HG03066 (cell line): ENCODE results near the gene AJM1.
"Not testable (repeated sequence)": the region's sequence is repeated elsewhere in the genome, so short reads cannot be mapped to it uniquely, and the experiment has no call there.

Source experiments
- ATAC-seq: cut with Tn5 transposase; IDR thresholded peaks from one replicate; pipeline ENCODE4 v1.9.1; 2021; ENCODE audit warnings: low read depth; ENCODE audit not compliant: unreplicated experiment

The AJM1 gene

DNA sequence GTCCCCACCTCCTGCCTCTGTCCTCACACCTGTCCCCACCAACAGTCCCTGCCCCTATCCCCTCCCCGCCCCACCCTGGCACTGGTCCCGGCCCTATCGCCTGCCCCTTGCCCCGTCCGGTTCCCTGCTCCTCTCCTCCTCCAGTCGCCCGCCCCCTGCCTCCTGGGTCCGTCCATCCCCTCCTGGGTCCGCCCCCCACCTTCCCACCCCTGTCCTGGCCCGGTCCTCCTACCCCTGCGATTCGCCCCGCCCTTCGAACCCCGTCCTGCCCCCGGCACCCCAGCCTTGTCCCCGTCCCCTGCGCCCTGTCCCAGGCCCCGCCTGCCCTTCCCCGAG, 23.5 kb downstream of the AJM1 start:
- no peak for ATAC-seq

- not testable (repeated sequence) for ATAC-seq
These were observed 24.7 kb downstream of the AJM1 start for GRCh38 chr9:136866898-136867421.

DNA sequence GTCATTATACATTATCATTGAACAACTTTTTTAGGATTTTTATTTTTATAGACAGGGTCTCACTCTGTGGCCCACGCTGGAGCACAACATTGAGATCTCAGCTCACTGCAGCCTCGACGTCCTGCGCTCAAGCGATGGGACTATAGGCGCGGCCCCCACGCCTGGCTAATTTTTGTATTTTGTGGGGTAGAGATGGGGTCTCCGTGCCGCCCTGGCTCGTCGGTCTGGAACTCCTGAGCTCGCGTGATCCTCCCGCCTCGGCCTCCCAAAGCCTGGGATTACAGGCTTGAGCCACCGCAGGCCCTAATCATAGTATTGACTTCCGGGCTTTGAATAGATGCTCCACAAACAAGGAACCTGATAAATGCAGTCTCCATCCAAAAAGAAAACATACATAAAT, 25.2 kb downstream of the AJM1 start:
- ATAC-seq, result no peak

DNA sequence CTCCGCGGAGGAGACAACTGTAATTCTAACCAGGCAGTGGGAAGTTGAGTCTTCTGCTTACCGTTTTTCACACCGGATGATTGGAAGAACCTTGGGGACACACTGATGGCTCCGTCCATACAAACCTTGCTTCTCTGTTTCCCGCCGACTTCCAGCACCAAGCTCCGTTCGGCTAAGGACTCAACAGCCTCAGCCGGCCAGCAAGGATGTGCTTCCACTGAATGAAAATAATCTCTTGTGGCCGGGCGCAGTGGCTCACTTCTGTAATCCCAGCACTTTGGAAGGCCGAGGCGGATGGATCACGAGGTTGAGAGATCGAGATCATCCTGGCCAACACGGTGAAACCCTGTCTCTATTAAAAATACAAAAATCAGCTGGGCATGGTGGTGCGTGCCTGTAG, 25.6 kb downstream of the AJM1 start:
- ATAC-seq, result no peak

DNA sequence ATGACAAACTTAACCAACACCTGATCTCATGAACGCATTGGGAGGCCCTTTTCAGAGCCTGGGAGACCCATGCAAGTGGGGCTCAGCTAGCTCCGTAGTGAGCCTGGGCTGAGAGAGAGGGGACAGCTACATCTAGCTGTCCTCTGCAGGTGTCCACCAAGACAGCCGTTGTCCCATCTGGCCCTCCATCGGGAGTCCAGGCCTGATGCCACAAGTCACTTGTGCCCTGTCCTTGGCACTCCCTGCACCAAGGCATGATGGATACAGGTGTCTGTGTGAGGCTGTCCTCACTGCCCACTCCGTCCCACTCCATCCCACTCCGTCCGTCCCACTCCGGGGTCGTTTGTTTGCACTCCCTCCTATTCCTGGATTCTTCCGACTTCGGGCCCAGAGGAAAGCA, 26.4 kb downstream of the AJM1 start:
- ATAC-seq, result no peak

DNA sequence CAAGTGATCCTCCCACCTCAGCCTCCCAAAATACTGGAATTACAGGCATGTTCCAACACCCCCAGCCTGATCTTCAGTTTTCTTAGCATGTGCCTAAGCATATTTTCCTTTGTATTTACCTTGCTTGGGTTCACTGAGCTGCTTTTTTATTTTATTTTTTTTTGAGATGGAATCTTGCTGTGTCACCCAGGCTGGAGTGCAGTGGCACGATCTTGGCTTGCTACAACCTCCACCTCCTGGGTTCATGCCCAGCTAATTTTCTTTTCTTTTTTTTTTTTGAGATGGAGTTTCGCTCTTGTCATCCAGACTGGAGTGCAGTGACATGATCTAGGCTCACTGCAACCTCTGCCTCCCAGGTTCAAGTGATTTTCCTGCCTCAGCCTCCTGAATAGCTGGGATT, 27.3 kb downstream of the AJM1 start:
- ATAC-seq, result not testable (repeated sequence)

- ATAC-seq, result no peak
These were observed 32.9 kb downstream of the AJM1 start for GRCh38 chr9:136875155-136875554.

DNA sequence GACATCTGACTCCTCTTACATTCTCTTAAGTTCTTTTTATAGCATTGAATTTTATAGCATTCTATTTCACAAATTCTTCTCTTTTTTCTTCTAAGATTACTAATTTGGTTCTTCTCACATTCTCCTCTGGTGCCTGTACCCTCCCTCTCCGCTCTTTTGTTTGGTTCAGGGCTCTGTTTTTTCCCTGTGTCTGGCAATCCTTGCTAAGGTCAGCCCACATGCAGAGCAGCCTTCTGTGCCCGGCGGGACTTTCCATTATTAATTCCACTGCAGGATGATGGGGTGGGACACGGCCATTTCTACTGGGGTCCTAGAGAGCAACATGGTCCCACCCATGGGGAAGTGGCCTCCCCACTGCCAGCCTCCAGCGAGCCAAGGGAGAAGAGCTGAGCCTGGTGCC, 34.2 kb downstream of the AJM1 start:
- no peak for ATAC-seq

GRCh38 chr9:136880651-136881050, 38.4 kb downstream of the AJM1 start:
- ATAC-seq, result no peak

GRCh38 chr9:136881691-136882108, 39.4 kb downstream of the AJM1 start:
- peak; percentile 39 for ATAC-seq

DNA sequence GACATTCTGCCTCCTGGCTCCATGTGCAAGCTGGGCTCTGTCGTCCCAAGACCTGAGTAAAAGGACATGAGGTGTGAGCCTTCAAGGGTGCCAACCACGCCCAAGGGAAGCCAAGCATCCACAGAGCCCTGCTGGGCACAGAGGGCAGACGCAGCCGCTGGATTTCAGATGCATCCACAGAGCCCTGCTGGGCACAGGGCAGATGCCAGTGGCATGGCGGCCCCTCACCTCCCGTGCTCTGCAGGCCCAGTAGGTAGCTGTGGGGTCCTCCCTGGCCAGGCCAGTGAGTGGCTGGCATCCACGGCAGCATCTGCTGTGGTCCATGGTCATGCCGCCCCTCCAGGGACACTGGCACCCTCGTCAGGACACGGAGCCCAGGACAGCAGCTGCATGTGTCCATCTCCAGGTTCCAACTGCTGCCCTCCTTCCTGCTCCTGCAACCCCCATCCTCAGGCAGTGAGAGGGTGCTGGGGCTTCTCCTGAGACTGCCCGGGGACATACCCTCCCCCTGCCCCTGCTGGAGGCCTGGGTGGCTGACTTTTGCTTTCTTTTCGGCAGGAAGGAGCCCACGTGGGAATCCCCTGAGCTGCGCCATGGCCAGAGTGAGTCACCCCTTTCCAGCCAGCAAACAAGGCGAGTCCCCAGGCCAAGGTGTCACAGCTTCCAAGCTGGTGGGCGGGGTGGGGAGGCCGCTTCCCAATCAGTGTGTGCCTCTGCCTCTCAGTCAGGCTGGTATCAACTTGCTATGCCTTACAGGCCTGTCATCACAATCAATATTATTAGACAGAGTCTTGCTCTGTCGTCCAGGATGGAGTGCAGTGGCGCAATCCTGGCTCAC, 40.0 kb downstream of the AJM1 start:
- no peak for ATAC-seq

DNA sequence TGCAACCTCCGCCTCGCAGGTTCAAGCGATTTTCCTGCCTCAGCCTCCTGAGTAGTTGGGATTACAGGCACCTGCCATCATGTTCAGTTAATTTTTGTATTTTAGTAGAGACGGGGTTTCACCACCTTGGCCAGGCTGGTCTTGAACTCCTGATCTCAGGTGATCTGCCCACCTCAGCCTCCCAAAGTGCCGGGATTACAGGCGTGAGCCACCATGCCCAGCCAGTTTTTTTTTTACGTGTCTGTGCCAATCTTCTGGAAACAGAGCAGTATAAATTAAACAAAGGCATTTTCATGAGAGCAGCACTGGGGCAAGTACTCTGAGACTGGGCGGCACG, 40.6 kb downstream of the AJM1 start:
- not testable (repeated sequence) for ATAC-seq

GRCh38 chr9:136883670-136884069, 41.4 kb downstream of the AJM1 start:
- ATAC-seq, result not testable (repeated sequence)

GRCh38 chr9:136885950-136886578, 43.8 kb downstream of the AJM1 start, which contains the start of gene TRAF2:
Gene TRAF2 (plus strand): TSS chr9:136886516. CDS start chr9:136898741, 12,225 bp downstream.
- peak; percentile 72 for ATAC-seq

DNA sequence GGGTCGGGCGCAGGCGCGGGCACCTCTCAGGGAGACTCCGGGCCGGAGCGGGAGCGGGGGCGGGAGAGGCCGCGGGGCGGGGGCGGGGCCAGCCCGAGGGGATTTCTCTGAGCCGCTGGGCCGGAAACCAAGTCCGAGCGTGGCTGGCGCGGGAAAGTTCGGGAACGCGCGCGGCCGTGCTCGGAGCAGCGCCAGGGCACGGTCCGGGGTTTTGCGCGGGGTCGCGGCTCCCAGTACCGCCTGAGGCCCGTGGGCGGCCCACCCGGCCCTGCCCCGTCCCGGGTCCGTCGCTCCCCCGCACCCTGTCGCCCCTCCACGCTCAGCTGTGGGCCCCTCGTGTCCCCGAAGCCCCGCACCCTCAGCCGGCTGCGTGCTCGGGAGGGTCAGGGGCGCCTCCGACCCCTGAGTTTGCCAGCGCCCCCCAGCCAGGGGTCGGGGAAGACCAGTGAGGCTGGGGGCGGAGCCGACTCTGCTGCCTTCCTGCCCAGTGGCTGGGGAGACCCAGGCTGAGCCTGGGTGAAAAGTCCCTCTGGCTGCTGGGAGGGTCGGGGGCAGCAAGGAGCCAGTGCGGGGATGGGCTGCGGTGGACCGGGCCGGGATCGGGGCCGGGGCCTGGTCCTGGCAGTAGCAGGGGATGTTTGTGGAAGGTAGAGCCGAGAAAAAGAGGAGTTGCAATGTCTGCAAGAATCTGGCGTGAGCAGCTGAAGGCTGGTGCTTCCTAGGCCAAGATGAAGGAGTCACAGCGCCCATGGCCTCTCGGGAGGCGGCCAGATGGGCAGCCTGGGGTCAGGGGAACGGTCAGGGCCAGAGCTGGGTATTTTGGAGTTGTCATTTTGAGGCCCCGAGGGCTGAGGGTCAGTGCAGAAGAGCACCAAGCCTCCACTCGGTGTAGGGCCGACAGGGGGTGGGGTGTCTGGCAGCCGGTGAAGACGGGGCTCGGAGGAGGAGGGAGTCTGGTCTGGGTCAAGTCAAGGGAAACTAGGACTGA, 44.6 kb downstream of the AJM1 start:
- peak; percentile 19 for ATAC-seq

- no peak for ATAC-seq
These were observed 46.2 kb downstream of the AJM1 start for GRCh38 chr9:136888454-136888853.

DNA sequence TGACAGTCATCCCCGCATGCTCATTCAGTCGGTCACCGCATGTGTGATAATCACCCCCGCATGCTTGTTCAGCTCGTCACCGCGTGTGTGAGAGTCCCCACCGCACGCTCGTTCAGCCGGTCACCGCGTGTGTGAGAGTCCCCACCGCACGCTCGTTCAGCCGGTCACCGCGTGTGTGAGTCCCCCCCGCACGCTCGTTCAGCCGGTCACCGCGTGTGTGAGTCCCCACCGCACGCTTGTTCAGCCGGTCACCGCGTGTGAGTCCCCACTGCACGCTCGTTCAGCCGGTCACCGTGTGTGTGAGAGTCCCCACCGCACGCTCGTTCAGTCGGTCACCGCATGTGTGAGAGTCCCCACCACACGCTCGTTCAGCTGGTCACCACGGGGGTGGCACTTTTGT, 47.6 kb downstream of the AJM1 start:
- no peak for ATAC-seq

DNA sequence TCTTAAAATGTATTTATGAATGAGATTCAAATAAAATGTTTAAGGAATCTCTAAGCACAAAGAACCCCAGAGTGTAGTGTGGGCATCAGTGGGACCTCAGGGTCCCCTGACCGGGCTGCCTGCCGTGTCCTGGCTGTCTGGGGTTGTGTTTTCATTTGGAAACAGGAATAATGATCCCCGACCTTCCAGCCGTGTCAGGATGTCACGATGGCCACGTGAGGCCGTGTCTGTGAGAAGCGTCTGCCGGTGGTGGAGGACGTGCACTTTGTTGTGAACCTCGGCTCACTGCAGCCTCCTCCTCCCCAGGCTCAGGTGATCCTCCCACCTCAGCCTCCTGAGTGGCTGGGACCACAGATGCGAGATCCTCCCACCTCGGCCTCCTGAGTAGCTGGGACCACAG, 48.4 kb downstream of the AJM1 start:
- no peak for ATAC-seq
